Testis (tissue), 2 donors: ENCODE data around the gene SLC9A2.

Experiments used
- POLR2A ChIP-seq: fragments of 450-650 bp; IDR thresholded peaks from one replicate; pipeline ENCODE4 v1.6.1; 2017; ENCODE audit warnings: antibody characterized with exemption, mild to moderate bottlenecking, moderate library complexity
- TF ChIP-seq, protein P1 (sequence below), 3 experiments: fragments of 450-650 bp in 2 of 3; fragments of 200-600 bp in 1 of 3; sonication (generic) in 1 of 3; IDR thresholded peaks; one replicate each; pipeline ENCODE4 v1.5.1; 2016 to 2019; ENCODE audit warnings: antibody characterized with exemption in 3 of 3, mild to moderate bottlenecking in 2 of 3, moderate library complexity in 1 of 3

DNA sequence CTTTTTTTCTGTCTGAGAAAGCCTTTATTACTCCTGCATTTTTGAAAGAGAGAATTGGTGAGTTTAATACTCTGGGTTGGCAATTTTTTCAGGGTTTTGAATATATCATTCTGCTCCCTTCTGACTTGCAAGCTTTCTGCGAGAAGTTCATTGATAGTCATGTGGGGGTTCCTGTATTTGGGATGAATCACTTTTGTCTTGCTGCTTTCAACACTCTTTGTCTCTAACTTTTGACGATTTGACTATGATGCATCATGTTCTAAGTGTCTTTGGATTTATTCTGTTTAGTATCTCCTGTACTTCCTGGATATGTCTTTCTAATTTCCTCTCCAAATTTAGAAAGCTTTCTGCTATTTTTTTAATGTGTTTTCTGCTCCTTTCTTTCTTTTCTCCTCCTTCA, 41.0 kb upstream of the SLC9A2 start:
- TF ChIP-seq, protein P1, sequence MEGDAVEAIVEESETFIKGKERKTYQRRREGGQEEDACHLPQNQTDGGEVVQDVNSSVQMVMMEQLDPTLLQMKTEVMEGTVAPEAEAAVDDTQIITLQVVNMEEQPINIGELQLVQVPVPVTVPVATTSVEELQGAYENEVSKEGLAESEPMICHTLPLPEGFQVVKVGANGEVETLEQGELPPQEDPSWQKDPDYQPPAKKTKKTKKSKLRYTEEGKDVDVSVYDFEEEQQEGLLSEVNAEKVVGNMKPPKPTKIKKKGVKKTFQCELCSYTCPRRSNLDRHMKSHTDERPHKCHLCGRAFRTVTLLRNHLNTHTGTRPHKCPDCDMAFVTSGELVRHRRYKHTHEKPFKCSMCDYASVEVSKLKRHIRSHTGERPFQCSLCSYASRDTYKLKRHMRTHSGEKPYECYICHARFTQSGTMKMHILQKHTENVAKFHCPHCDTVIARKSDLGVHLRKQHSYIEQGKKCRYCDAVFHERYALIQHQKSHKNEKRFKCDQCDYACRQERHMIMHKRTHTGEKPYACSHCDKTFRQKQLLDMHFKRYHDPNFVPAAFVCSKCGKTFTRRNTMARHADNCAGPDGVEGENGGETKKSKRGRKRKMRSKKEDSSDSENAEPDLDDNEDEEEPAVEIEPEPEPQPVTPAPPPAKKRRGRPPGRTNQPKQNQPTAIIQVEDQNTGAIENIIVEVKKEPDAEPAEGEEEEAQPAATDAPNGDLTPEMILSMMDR (IDR thresholded peaks at IDR 0.05), result no peak
- no peak for TF ChIP-seq POLR2A
